CD4-positive, alpha-beta T cell treated with Interleukin-17A for 4 hours (primary cell): ENCODE data around the gene GPR89A.
A peak's percentile ranks its signal among the peaks of the same experiment; 100 is the strongest.
"Not testable (repeated sequence)": the region's sequence is repeated elsewhere in the genome, so short reads cannot be mapped to it uniquely, and the experiment has no call there.

Source experiments
- DNase-seq: peaks from one replicate; pipeline ENCODE4 v3.0.0-alpha.2; 2020; ENCODE audit warnings: mixed read lengths

The GPR89A gene

DNA sequence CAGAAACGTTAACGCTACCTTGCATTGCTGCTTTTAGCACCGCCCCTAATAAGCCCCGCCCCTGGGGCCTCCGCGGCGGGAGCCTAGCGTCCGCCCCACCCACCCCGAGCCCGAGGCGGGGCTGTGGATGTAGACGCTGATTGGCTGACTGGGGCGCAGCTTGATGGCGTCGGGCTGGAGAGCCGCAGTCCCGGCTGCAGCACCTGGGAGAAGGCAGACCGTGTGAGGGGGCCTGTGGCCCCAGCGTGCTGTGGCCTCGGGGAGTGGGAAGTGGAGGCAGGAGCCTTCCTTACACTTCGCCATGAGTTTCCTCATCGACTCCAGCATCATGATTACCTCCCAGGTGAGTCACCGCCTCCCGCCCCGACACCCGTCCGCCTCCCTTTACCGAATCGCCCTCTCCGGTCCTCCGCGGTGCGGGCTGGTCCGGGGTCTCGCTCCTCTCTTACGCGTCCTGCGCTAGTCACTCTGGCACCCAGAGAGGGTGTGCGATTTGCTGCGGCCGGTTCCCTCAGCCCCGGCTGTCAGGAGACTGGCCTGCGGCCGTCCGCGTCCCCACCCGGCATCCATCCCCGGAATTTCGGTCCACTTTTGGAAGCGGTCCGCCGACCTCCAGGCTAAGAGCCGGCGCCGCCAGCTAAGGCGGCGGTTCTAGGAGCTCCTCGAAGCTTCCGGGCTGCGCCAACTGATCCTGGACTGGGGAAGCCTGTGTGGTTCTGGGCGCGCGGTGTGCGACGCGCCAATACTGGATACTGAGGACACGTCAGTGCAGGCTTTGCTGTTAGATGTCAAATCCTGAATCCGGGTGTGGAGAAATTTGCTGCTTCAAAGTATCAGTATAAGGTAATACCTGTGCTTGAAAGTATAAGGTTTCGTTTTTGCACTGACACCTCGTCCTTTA, at the start of gene GPR89A:
Gene GPR89A, plus strand, starts transcription at position 156 of the 901 bp plus-strand sequence. Its CDS starts 146 bp downstream, at position 302.
- DNase-seq: peak; percentile 97

GRCh38 chr1:145586820-145587219, 21.0 kb upstream of the GPR89A start:
- DNase-seq: not testable (repeated sequence)

DNA sequence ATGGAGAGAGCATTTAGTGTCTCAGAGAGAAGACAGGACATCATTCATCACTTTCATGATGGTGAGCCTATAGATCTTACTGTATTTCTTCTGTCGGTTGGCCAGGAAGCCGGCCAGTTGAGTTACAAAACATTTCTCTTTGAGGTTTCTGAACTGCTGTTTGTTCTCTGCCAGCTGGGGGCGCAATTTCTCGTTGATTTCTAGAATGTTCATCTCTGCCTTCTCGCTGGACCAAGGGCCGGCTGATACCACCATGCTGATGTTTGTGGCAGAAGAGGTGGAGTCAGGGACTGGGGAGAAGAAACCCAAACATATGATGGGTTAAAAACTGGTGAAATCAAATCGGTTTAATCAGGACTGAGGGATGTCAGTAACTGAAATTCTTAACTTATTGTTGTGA, 17.0 kb upstream of the GPR89A start:
- not testable (repeated sequence) for DNase-seq

GRCh38 chr1:145592347-145592746, 15.4 kb upstream of the GPR89A start:
- not testable (repeated sequence) for DNase-seq

DNA sequence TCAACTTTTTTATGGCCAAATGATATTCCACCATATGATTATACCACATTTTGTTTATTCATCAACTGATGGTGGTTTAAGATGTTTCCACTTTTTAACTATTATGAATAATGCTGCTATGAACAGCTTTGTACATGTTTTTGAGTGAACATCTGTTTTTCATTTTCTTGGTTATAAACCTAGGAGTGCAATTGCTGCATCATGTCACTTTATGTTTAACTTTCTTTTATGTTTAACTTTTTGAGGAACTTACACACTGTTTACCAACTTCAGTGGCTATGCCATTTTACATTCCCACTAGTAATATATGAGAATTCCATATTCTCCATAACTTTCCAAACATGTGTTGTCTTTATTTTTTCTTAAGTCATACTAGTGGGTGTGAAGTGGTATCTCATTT, 12.4 kb upstream of the GPR89A start:
- not testable (repeated sequence) for DNase-seq

GRCh38 chr1:145596236-145596635, 11.6 kb upstream of the GPR89A start:
- not testable (repeated sequence) for DNase-seq

DNA sequence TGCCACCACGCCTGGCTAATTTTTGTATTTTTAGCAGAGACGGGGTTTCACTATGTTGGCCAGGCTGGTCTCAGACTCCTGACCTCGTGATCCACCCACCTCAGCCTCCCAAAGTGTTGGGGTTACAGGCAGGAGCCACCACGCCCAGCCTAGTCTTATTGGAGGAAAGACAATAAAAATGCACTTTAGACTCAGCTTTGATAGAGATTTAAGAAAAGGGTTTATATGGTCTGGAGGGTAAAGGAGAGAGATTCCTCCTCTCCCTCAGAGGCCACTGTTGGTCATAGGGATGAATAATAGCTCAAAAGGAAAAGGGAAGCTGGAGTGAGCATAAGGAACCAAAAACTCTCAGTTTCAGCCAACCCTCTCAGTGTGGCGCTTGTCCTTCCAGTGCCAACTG, 8.4 kb upstream of the GPR89A start:
- not testable (repeated sequence) for DNase-seq

GRCh38 chr1:145601593-145601992, 6.2 kb upstream of the GPR89A start:
- DNase-seq: no peak

GRCh38 chr1:145606840-145607239, 948 bp upstream of the GPR89A start:
- DNase-seq: not testable (repeated sequence)

GRCh38 chr1:145607289-145607688, 499 bp upstream of the GPR89A start:
- not testable (repeated sequence) for DNase-seq

- not testable (repeated sequence) for DNase-seq
These were observed 3.0 kb downstream of the GPR89A start for GRCh38 chr1:145610744-145611143.

GRCh38 chr1:145620073-145620472, 12.3 kb downstream of the GPR89A start:
- DNase-seq: not testable (repeated sequence)

- not testable (repeated sequence) for DNase-seq
These were observed 14.4 kb downstream of the GPR89A start for GRCh38 chr1:145622177-145622576.

DNA sequence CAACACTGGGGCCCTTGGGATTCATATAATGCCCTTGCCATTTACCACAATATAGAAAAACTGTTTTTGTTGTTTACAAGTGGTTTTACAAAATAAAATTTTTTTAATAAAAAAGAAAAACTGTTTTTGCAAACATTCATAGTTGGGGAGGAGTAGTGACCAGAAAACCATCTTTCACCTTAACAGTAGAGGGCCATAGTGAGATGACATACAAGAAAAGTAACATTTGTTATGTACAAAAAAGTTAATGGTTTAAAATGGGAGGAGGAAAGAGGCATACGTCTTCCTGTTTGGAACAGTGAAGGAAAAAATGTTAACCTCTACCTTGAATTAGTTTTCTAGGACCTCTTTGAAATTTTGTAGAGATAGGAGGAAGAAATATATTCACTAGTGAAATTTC, 28.4 kb downstream of the GPR89A start:
- DNase-seq: not testable (repeated sequence)

GRCh38 chr1:145641886-145642285, 34.1 kb downstream of the GPR89A start:
- DNase-seq: not testable (repeated sequence)

- not testable (repeated sequence) for DNase-seq
These were observed 36.2 kb downstream of the GPR89A start for GRCh38 chr1:145643990-145644389.

GRCh38 chr1:145656245-145656943, 48.6 kb downstream of the GPR89A start:
- not testable (repeated sequence) for DNase-seq

DNA sequence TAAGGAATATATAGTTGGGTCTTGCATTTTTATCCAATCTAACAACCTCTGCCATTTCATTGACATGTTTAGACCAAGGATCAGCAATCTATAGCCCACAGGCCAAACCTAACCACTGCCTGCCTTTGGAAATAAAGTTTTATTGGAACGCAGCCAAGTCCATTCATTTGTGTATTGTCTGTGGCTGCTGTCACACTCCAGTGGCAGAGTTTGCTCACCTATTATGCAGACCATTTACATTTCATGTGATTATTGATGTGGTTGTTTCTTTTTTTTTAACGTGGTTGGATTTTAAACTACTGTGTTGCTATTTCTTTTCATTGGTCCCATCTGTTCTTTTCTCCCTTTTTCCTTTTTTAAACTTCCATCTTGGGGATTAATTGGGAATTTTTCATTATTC, 54.7 kb downstream of the GPR89A start:
- not testable (repeated sequence) for DNase-seq

- not testable (repeated sequence) for DNase-seq
These were observed 57.2 kb downstream of the GPR89A start for GRCh38 chr1:145665015-145665414.

DNA sequence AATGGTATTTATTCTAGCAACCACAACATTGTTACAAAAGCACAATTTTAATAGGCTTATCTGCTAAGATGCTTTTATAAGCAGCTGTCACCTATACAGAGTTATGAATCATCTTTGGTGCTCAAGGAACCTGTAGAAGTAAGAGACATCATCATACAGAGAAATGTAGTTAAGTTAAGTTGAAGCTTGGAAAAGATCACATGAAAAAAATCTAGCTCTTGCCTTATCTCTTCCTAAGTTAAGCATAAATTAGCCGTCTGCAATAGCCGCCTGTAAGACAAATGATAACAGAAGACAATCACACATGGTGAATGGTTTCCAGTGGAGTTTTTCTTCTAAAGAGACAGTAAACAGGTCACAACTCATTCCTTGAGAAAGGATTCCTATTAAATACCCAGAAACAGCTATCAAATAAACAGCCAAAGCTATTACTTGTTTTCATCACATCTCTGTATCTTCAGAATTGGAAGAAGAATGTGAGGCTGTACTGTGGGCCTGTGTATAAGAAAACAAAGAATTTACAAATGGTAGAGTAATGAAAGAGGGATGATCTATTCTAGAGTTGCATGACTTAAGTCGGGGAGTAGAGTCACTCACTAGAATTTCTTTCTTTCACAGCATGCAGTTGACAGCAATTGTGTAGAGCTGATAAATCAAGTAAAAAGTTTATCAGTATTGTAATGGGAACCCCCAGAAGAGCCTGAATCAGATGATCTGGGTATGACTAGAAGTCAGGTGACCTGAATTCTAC, 63.4 kb downstream of the GPR89A start:
- not testable (repeated sequence) for DNase-seq

DNA sequence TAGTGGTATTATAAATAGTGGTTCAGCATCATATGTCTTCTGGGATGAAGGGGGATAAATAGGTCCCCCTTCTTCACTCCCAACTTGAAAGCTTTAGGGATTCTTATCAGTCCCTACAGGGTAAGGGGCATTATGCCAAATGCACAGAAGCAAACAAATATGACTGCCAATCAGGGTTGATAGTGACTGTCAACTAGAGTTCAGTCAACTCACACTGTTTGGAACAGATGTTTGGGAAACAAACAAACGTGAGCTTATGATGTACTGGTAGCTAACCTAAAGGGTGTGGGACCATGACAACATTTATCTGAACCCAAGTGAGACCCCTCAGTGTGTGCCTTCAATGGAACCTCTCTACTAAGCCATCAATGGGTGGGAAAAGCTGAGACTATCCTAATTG, 65.4 kb downstream of the GPR89A start:
- not testable (repeated sequence) for DNase-seq

DNA sequence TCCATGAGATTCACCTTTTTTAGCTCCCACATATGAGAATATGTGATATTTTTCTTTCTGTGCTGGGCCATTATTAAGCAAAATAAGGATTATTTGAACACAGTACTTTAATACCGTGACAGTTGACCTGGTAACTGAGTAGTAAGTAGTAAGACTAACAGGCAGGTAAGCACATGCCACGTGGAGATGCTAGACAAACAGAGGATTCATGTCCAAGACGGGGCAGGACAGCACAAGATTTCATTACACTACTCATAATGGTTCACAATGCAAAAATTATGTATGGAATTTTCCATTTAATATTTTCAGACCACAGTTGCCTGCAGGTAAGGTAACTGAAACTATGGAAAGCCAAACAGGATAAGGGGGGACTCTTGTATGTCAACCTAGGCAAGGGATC, 77.1 kb downstream of the GPR89A start:
- not testable (repeated sequence) for DNase-seq

GRCh38 chr1:145686078-145686477, 78.3 kb downstream of the GPR89A start:
- DNase-seq: not testable (repeated sequence)
